HepG2 (cell line): ENCODE data around the gene SOAT2. TPM values are rescaled to one million over a fixed set of nuclear protein-coding genes. Genes with fewer than 3 reads are reported as not detected.
A peak's percentile ranks its signal among the peaks of the same experiment; 100 is the strongest.

Experiments used
- BCL6 ChIP-seq: IDR thresholded peaks from 2 replicates; pipeline ENCODE4 v1.6.1; 2016; ENCODE audit warnings: missing genetic modification reagents, missing compliant biosample characterization
- CBX5 ChIP-seq: sonication (generic); formaldehyde crosslinking; IDR thresholded peaks from 2 replicates; pipeline ENCODE4 v1.4.0; 2020; ENCODE audit warnings: missing genetic modification reagents, borderline replicate concordance
- FLYWCH1 ChIP-seq: sonication (generic); formaldehyde crosslinking; IDR thresholded peaks from 2 replicates; pipeline ENCODE4 v1.8.1; 2023; ENCODE audit warnings: mild to moderate bottlenecking, missing genetic modification reagents
- GABPA ChIP-seq, 2 experiments: IDR thresholded peaks; 2 replicates each; pipeline ENCODE4 v1.6.1; 2011 to 2016; ENCODE audit warnings: low read depth in 2 of 2, low read length in 1 of 2, missing biosample characterization in 1 of 2, missing genetic modification characterization in 1 of 2
- HDAC2 ChIP-seq: sonication (generic); formaldehyde crosslinking; IDR thresholded peaks from 2 replicates; pipeline ENCODE4 v1.4.0; 2020; ENCODE audit warnings: missing genetic modification reagents
- HIVEP1 ChIP-seq: sonication (generic); formaldehyde crosslinking; IDR thresholded peaks from 2 replicates; pipeline ENCODE4 v1.4.0; 2020; ENCODE audit warnings: mild to moderate bottlenecking, missing genetic modification reagents
- ISX ChIP-seq: sonication (generic); formaldehyde crosslinking; conservative IDR thresholded peaks from 2 replicates; pipeline ENCODE4 v1.5.0; 2020; ENCODE audit warnings: missing genetic modification reagents
- KDM2A ChIP-seq: sonication (generic); formaldehyde crosslinking; IDR thresholded peaks from 2 replicates; pipeline ENCODE4 v1.4.0; 2020; ENCODE audit warnings: low read depth, missing genetic modification reagents, borderline replicate concordance
- NFE2L2 ChIP-seq: fragments of 150-350 bp; IDR thresholded peaks from 2 replicates; pipeline ENCODE4 v1.6.1; 2014; ENCODE audit warnings: low read length
- RAD51 ChIP-seq: fragments of 450-650 bp; IDR thresholded peaks from 2 replicates; pipeline ENCODE4 v1.6.1; 2016; ENCODE audit warnings: borderline replicate concordance
- RBFOX2 ChIP-seq: fragments of 200-400 bp; formaldehyde crosslinking; IDR thresholded peaks from 2 replicates; pipeline ENCODE4 v1.6.1; 2017; ENCODE audit warnings: low read depth, mild to moderate bottlenecking, low read length
- RFX1 ChIP-seq: fragments of 450-650 bp; IDR thresholded peaks from 2 replicates; pipeline ENCODE4 v1.6.1; 2017
- SMAD1 ChIP-seq: sonication (generic); formaldehyde crosslinking; IDR thresholded peaks from 2 replicates; pipeline ENCODE4 v1.4.0; 2020; ENCODE audit warnings: missing genetic modification reagents, low read depth, mild to moderate bottlenecking, borderline replicate concordance
- SOX6 ChIP-seq, 2 experiments: fragments of 450-650 bp in 1 of 2; sonication (generic) in 1 of 2; formaldehyde crosslinking in 1 of 2; IDR thresholded peaks; 2 replicates each; pipeline versions ENCODE4 v1.4.0 to v1.6.1; 2017 to 2020; ENCODE audit warnings: antibody characterized with exemption in 1 of 2, mild to moderate bottlenecking in 1 of 2, missing genetic modification reagents in 1 of 2
- SUZ12 ChIP-seq: fragments of 150-350 bp; IDR thresholded peaks from 2 replicates; pipeline ENCODE4 v1.6.1; 2014; ENCODE audit warnings: low read depth, low read length
- ZFY ChIP-seq: sonication (generic); formaldehyde crosslinking; IDR thresholded peaks from 2 replicates; pipeline ENCODE4 v1.4.0; 2020; ENCODE audit warnings: missing genetic modification reagents
- ZNF556 ChIP-seq: sonication (generic); formaldehyde crosslinking; IDR thresholded peaks from 2 replicates; pipeline ENCODE4 v1.4.0; 2020; ENCODE audit warnings: mild to moderate bottlenecking, missing genetic modification reagents, borderline replicate concordance
- ZNF557 ChIP-seq: sonication (generic); formaldehyde crosslinking; IDR thresholded peaks from 2 replicates; pipeline ENCODE4 v1.4.0; 2020; ENCODE audit warnings: missing genetic modification reagents
- ZNF580 ChIP-seq: IDR thresholded peaks from 2 replicates; pipeline ENCODE4 v1.6.1; 2016; ENCODE audit warnings: low read depth, borderline replicate concordance
- ZNF616 ChIP-seq: sonication (generic); formaldehyde crosslinking; IDR thresholded peaks from 2 replicates; pipeline ENCODE4 v1.5.0; 2020; ENCODE audit warnings: low read depth, mild to moderate bottlenecking, missing genetic modification reagents
- ZNF619 ChIP-seq: sonication (generic); formaldehyde crosslinking; IDR thresholded peaks from 2 replicates; pipeline ENCODE4 v1.4.0; 2020; ENCODE audit warnings: mild to moderate bottlenecking, missing genetic modification reagents
- ZNF780A ChIP-seq: sonication (generic); formaldehyde crosslinking; IDR thresholded peaks from 2 replicates; pipeline ENCODE4 v1.8.0; 2022; ENCODE audit warnings: mild to moderate bottlenecking, missing genetic modification reagents, moderate library complexity
- polyA plus RNA-seq, 8 experiments: library from polyadenylated mRNA; depleted of rRNA in 3 of 8; stranded (reverse) in 7 of 8; unstranded in 1 of 8; fragments of >200 nt; fragmentation: Illumina TruSeq in 4 of 8; extraction: Trizol in 4 of 8; gene quantifications; 2 replicates each; pipeline versions ENCODE4 v1.2.1 to v1.2.3, GENCODE V29; 2011 to 2016; ENCODE audit warnings: low read depth in 4 of 8, missing spikeins in 1 of 8, mixed read lengths in 1 of 8; ENCODE audit not compliant: insufficient read depth in 1 of 8
- total RNA-seq, 5 experiments: library from RNA; depleted of rRNA; stranded (reverse); fragments of >200 nt; fragmentation: Illumina TruSeq; extraction: Trizol; gene quantifications; 2 replicates each; pipeline ENCODE4 v1.2.3, GENCODE V29; 2016; ENCODE audit warnings: low read depth in 1 of 5
- TF ChIP-seq, protein P1 (sequence below): IDR thresholded peaks from 2 replicates; pipeline ENCODE4 v1.6.1; 2016; ENCODE audit warnings: mild to moderate bottlenecking, missing biosample characterization, missing genetic modification reagents
- TF ChIP-seq, protein P2 (sequence below): sonication (generic); formaldehyde crosslinking; IDR thresholded peaks from 2 replicates; pipeline ENCODE4 v1.8.0; 2022; ENCODE audit warnings: mild to moderate bottlenecking, missing genetic modification reagents, moderate library complexity
- TF ChIP-seq, protein P3 (sequence below): sonication (generic); formaldehyde crosslinking; IDR thresholded peaks from 2 replicates; pipeline ENCODE4 v1.4.0; 2020; ENCODE audit warnings: missing genetic modification reagents
- TF ChIP-seq, protein P4 (sequence below): sonication (generic); formaldehyde crosslinking; IDR thresholded peaks from 2 replicates; pipeline ENCODE4 v1.4.0; 2020; ENCODE audit warnings: mild to moderate bottlenecking, missing genetic modification reagents

SOAT2 gene
- total and polyA plus RNA-seq, 2 of the 13 experiments (the other 11 are each of a cell fraction or from before 2014, with no cell fraction given) = 14.9 to 108 TPM

- TF ChIP-seq RBFOX2 = peak; percentile 64; the same call in 1 of the 2 replicates
- TF ChIP-seq, protein P1, sequence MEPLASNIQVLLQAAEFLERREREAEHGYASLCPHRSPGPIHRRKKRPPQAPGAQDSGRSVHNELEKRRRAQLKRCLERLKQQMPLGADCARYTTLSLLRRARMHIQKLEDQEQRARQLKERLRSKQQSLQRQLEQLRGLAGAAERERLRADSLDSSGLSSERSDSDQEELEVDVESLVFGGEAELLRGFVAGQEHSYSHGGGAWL (CRISPR knock-in tag) = peak; percentile 42; the same call in 1 of the 2 replicates
- no peak for TF ChIP-seq RFX1
- no peak for TF ChIP-seq ZNF580 (CRISPR knock-in tag)
- 0 out of 2 replicates have a peak, but pooled peaks have one; percentile 37 for TF ChIP-seq CBX5 (CRISPR knock-in tag)
- TF ChIP-seq, protein P2, sequence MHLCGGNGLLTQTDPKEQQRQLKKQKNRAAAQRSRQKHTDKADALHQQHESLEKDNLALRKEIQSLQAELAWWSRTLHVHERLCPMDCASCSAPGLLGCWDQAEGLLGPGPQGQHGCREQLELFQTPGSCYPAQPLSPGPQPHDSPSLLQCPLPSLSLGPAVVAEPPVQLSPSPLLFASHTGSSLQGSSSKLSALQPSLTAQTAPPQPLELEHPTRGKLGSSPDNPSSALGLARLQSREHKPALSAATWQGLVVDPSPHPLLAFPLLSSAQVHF = no peak
- TF ChIP-seq ZNF619 (CRISPR knock-in tag) = no peak
- TF ChIP-seq, protein P3, sequence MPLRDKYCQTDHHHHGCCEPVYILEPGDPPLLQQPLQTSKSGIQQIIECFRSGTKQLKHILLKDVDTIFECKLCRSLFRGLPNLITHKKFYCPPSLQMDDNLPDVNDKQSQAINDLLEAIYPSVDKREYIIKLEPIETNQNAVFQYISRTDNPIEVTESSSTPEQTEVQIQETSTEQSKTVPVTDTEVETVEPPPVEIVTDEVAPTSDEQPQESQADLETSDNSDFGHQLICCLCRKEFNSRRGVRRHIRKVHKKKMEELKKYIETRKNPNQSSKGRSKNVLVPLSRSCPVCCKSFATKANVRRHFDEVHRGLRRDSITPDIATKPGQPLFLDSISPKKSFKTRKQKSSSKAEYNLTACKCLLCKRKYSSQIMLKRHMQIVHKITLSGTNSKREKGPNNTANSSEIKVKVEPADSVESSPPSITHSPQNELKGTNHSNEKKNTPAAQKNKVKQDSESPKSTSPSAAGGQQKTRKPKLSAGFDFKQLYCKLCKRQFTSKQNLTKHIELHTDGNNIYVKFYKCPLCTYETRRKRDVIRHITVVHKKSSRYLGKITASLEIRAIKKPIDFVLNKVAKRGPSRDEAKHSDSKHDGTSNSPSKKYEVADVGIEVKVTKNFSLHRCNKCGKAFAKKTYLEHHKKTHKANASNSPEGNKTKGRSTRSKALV (CRISPR knock-in tag) = no peak
- no peak for TF ChIP-seq ISX (CRISPR knock-in tag)
- TF ChIP-seq HDAC2 (CRISPR knock-in tag) = no peak; the same call in 1 of the 2 replicates
- TF ChIP-seq FLYWCH1 (CRISPR knock-in tag) = no peak
- no peak for TF ChIP-seq GABPA (IDR thresholded peaks at IDR 0.05; ENCODE audit: low read depth, low read length)
- no peak for TF ChIP-seq GABPA (CRISPR knock-in tag; IDR thresholded peaks at IDR 0.05; ENCODE audit: low read depth)
- TF ChIP-seq KDM2A (CRISPR knock-in tag) = no peak
- TF ChIP-seq NFE2L2 = no peak
- TF ChIP-seq ZNF616 (CRISPR knock-in tag) = no peak
- 0 out of 2 replicates have a peak, but pooled peaks have one; percentile 10 for TF ChIP-seq HIVEP1 (CRISPR knock-in tag)
- no peak for TF ChIP-seq ZNF780A
- no peak for TF ChIP-seq RAD51
- no peak for TF ChIP-seq BCL6
- peak; percentile 89 for TF ChIP-seq ZFY (CRISPR knock-in tag)
- TF ChIP-seq SOX6 (IDR thresholded peaks at IDR 0.05) = no peak
- no peak for TF ChIP-seq SOX6 (CRISPR knock-in tag; IDR thresholded peaks at IDR 0.05)
- TF ChIP-seq, protein P4, sequence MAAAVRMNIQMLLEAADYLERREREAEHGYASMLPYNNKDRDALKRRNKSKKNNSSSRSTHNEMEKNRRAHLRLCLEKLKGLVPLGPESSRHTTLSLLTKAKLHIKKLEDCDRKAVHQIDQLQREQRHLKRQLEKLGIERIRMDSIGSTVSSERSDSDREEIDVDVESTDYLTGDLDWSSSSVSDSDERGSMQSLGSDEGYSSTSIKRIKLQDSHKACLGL (CRISPR knock-in tag) = peak; percentile 85; the same call in 1 of the 2 replicates
- TF ChIP-seq ZNF556 (CRISPR knock-in tag) = no peak
- no peak for TF ChIP-seq SMAD1
- no peak for TF ChIP-seq SUZ12
- TF ChIP-seq ZNF557 = no peak
Observed at GRCh38 chr12:53078425-53079225, 24.7 kb upstream of the SOAT2 start (continued).
